ENCODE results near the gene ANKFN1.

Gene ANKFN1

DNA sequence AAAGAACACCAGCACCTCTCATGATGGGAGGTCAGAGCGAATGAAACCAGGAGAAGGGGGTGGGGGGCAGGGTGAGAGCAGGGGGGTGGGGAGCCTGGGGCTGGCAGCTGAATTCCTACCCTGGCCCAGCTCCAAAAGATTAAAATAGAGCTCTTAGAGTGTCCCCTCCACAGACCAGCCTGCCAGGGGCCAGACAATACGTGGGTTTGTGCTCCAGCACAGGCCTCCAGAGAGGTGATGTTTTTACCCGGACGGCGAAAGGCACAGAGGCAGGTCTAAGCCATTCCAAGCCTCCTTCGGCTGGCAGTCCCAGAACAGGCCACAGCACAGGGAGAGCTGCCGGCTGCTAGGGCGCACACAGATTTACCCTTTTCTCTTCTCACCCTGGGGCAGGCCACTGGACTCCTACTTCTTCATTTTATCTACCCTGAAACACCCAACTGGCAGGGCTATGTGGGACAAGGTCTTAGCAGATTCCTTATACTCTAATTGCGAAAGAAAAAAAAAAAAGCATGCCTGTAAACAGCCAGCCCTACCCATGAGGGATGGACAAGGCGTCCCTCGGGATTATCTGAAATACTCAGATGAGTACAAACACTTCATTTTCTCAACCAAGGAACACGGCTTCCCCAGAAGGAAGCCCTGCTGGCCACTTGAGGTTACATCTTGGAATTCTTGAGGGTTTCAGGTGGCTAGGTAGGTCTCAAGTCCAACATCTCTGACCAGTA, 368.3 kb downstream of the ANKFN1 start:
- DNase-seq, result no peak

DNA sequence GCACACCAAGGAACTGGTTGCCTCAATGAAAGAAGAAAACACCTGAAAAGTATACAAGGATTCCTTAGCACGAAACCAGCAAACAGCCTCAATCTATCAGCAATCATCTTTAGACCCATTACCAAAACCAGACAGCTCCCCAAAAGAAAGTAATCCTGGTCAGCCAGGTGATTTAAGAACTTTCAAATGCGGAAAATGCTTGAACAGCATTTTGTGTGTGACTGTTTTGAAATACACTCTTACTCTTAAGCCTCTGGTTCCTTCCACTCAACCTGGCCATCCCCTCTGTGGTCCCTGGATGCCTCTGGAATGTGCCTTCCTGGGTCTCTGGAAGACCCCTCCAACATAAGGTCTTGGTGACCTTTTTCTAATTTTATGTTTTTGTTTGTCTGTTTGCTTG, 369.8 kb downstream of the ANKFN1 start:
- DNase-seq, result no peak

GRCh38 chr17:56528696-56529095, 375.4 kb downstream of the ANKFN1 start:
- no peak for DNase-seq

- DNase-seq, result no peak
These were observed 379.7 kb downstream of the ANKFN1 start for GRCh38 chr17:56532926-56533325.

- no peak for DNase-seq
These were observed 383.5 kb downstream of the ANKFN1 start for GRCh38 chr17:56536766-56537165.

GRCh38 chr17:56540836-56541235, 387.6 kb downstream of the ANKFN1 start:
- DNase-seq, result no peak

- no peak for DNase-seq
These were observed 390.0 kb downstream of the ANKFN1 start for GRCh38 chr17:56543280-56543679.

DNA sequence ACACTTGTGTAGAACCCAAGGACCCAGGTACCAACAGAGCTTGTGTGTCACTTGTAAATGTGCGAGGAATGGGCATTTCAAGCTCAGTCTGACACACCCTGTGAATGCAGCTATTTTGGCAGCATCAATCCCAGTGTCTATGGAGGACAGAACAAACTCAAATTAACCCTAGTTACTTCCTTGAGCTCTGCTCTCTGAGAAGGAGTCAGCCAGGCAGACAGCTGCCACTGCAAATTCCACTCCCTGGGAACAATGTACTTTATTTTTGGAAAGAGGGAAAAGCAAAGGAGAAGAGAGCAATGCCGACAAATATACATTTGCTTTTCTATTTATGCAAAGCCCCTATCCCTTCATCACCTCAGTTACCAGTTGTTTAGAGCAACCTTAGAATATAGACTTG, 391.8 kb downstream of the ANKFN1 start:
- DNase-seq, result no peak

DNA sequence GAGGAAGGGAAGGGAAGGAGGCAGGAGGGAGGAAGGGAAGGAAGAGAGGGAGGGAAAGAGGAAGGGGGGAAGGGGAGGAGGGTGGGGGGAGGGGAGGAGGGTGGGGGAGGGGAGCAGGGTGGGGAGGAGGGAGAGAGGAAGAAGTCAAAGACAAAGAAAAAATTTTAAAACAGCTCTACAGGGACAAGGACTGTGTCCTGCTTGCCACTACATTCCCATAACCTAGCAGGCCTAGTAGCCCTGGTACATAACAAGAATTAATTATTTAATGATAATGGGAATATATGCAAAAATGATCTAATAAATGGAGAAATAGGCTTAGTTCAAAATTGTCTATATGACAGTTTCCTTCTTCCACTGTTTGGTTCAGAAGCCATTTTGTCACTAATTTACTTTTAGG, 392.7 kb downstream of the ANKFN1 start:
- no peak for DNase-seq

DNA sequence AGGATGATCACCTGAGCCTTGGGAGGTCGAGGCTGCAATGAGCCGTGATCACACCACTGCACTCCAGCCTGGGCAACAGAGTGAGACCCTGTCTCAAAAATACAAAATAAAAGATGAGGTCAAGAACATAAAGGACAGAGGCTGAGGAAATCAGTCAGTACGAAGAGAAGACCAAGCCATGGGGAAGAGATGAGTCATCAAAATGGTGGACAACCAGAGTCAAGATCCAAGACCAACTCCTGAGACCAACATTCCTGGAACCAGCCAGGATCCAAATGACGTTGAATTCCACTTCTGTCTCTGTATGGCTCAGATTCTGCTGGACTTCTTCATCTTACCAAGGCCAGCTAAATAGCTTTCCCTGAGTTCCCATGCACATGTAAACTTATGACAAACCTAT, 395.4 kb downstream of the ANKFN1 start:
- no peak for DNase-seq

DNA sequence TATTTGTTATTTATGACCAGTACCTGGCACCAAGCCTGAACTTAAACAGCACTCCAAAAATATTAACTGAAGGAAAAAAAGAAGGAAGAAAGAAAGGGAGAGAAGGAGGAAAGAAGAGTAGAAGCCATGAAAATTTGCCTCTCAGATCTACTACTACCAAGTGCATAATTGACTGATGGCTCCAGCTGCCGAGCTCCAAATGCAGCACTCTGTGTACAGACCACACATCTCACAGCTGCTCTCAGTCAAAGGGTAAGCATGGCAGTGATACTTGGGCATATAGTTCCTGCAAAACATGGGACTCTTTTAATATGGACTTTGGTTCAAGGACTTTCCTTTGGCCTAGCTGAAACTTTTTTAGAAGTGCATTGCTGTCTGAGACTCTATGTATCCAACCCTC, 396.2 kb downstream of the ANKFN1 start:
- no peak for DNase-seq

- no peak for DNase-seq
These were observed 404.4 kb downstream of the ANKFN1 start for GRCh38 chr17:56557682-56558081.

GRCh38 chr17:56558088-56558487, 404.8 kb downstream of the ANKFN1 start:
- no peak for DNase-seq
